Fibroblast of lung (primary cell): Measurements from ENCODE around the gene HIRIP3. TPM values are rescaled to one million over a fixed set of nuclear protein-coding genes. Genes with fewer than 3 reads are reported as not detected.

ENCODE experiments used
- DNase-seq, 2 donors: peaks; one replicate each; pipeline versions ENCODE4 v3.0.0 to v3.0.0-alpha.2; 2010; ENCODE audit warnings: low read depth in 2 of 2
- H2AFZ ChIP-seq: 2 replicates; pipeline ENCODE4 v1.5.1; 2012; ENCODE audit warnings: low read length, control low read depth, inconsistent platforms
- H3K27ac ChIP-seq: 2 replicates; pipeline ENCODE4 v1.5.1; 2011; ENCODE audit warnings: low read length, control low read depth; ENCODE audit not compliant: insufficient read depth
- H3K27me3 ChIP-seq: 2 replicates; pipeline ENCODE4 v1.5.1; 2011; ENCODE audit warnings: mild to moderate bottlenecking, low read length; ENCODE audit not compliant: control insufficient read depth, insufficient read depth
- H3K36me3 ChIP-seq: 2 replicates; pipeline ENCODE4 v1.5.1; 2011; ENCODE audit warnings: low read length; ENCODE audit not compliant: control insufficient read depth, insufficient read depth
- H3K4me1 ChIP-seq: 2 replicates; pipeline ENCODE4 v1.5.1; 2011; ENCODE audit warnings: low read length; ENCODE audit not compliant: control insufficient read depth, insufficient read depth; ENCODE audit errors: extremely low read depth
- H3K4me2 ChIP-seq: 2 replicates; pipeline ENCODE4 v1.5.1; 2011; ENCODE audit warnings: low read length, control low read depth; ENCODE audit not compliant: insufficient read depth; ENCODE audit errors: extremely low read depth
- H3K4me3 ChIP-seq, 4 experiments: fragments of 200-600 bp in 1 of 4; sonication (generic) in 1 of 4; replicated peaks in 1 of 4; 2 replicates each; pipeline ENCODE4 v1.5.1; 2011 to 2016; ENCODE audit warnings: low read length in 4 of 4, low read depth in 3 of 4, mild to moderate bottlenecking in 3 of 4, control low read depth in 2 of 4, inconsistent platforms in 1 of 4, mixed read lengths in 1 of 4; ENCODE audit not compliant: insufficient read depth in 1 of 4; ENCODE audit errors: control extremely low read depth in 1 of 4
- H3K79me2 ChIP-seq: 2 replicates; pipeline ENCODE4 v1.5.1; 2012; ENCODE audit warnings: mild to moderate bottlenecking, low read length, inconsistent platforms; ENCODE audit not compliant: control insufficient read depth, insufficient read depth
- H3K9ac ChIP-seq: 2 replicates; pipeline ENCODE4 v1.5.1; 2011; ENCODE audit warnings: mild to moderate bottlenecking, low read length, control low read depth; ENCODE audit not compliant: insufficient read depth
- H3K9me3 ChIP-seq: 2 replicates; pipeline ENCODE4 v1.5.1; 2012; ENCODE audit warnings: low read depth, low read length; ENCODE audit not compliant: control insufficient read depth, insufficient read depth
- H4K20me1 ChIP-seq: 2 replicates; pipeline ENCODE4 v1.5.1; 2011; ENCODE audit warnings: low read length; ENCODE audit not compliant: control insufficient read depth, insufficient read depth; ENCODE audit errors: extremely low read depth
- EZH2 ChIP-seq: IDR thresholded peaks from 2 replicates; pipeline ENCODE4 v1.5.1; 2012; ENCODE audit warnings: low read length, control low read depth, mild to moderate bottlenecking; ENCODE audit errors: missing control alignments
- polyA plus RNA-seq, 2 donors: library from polyadenylated mRNA; depleted of rRNA in 1 of 2; stranded (reverse) in 1 of 2; unstranded in 1 of 2; fragments of >200 nt; gene quantifications; 2 replicates each; pipeline ENCODE4 v1.2.1, GENCODE V29; 2011 to 2012; ENCODE audit warnings: missing spikeins in 1 of 2
- total RNA-seq: library from RNA; depleted of rRNA; stranded (reverse); fragments of >200 nt; gene quantifications from 2 replicates; pipeline ENCODE4 v1.2.1, GENCODE V29; 2014
- TF ChIP-seq, protein P1 (sequence below), 2 donors: IDR thresholded peaks in 1 of 2; conservative IDR thresholded peaks in 1 of 2; 1 replicate in 1 of 2; 2 replicates in 1 of 2; pipeline ENCODE4 v1.5.1; 2011 to 2012; ENCODE audit warnings: low read length in 2 of 2, control low read depth in 1 of 2, inconsistent platforms in 1 of 2, low read depth in 1 of 2, mild to moderate bottlenecking in 1 of 2

Gene HIRIP3
- total and polyA plus RNA-seq, 2 donors (not counting 1 experiment from before 2014, with no cell fraction given) = 3.0 to 7.9 TPM

GRCh38 chr16:29987371-29988085 is 7.9 kb downstream of the HIRIP3 start:
- Histone ChIP-seq H3K79me2 (no peaks in the 10 kb centered on the region), H3K4me1 (no peaks in the 10 kb centered on the region), H3K27me3 (no peaks in the 10 kb centered on the region), H4K20me1 (no peaks in the 10 kb centered on the region), H2AFZ (no peak overlapping the region), H3K36me3 (peaks cover 38% of the 10 kb centered on the region), H3K9ac (no peak overlapping the region), H3K4me3 (no peak overlapping the region), H3K9me3 (no peaks in the 10 kb centered on the region), H3K27ac (no peak overlapping the region), H3K4me2 (no peak overlapping the region)
- DNase-seq = no peak
- TF ChIP-seq, protein P1, sequence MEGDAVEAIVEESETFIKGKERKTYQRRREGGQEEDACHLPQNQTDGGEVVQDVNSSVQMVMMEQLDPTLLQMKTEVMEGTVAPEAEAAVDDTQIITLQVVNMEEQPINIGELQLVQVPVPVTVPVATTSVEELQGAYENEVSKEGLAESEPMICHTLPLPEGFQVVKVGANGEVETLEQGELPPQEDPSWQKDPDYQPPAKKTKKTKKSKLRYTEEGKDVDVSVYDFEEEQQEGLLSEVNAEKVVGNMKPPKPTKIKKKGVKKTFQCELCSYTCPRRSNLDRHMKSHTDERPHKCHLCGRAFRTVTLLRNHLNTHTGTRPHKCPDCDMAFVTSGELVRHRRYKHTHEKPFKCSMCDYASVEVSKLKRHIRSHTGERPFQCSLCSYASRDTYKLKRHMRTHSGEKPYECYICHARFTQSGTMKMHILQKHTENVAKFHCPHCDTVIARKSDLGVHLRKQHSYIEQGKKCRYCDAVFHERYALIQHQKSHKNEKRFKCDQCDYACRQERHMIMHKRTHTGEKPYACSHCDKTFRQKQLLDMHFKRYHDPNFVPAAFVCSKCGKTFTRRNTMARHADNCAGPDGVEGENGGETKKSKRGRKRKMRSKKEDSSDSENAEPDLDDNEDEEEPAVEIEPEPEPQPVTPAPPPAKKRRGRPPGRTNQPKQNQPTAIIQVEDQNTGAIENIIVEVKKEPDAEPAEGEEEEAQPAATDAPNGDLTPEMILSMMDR (conservative IDR thresholded peaks at IDR 0.05 in 1 of 2, IDR thresholded peaks at IDR 0.05 in 1 of 2; ENCODE audit: low read depth in 1 of 2, low read length in 2 of 2) = no peak
- TF ChIP-seq EZH2 = no peak

GRCh38 chr16:29986931-29987330 is 8.5 kb downstream of the HIRIP3 start:
- Histone ChIP-seq H3K9me3 (no peaks in the 10 kb centered on the region), H4K20me1 (no peaks in the 10 kb centered on the region), H3K9ac (no peak overlapping the region), H3K4me3 (no peak overlapping the region), H3K4me1 (no peaks in the 10 kb centered on the region), H3K4me2 (no peak overlapping the region), H3K79me2 (no peaks in the 10 kb centered on the region), H3K27me3 (no peaks in the 10 kb centered on the region), H2AFZ (no peak overlapping the region), H3K27ac (no peak overlapping the region), H3K36me3 (peaks cover 36% of the 10 kb centered on the region)
- no peak for DNase-seq
- TF ChIP-seq EZH2 = no peak
- TF ChIP-seq, protein P1 (conservative IDR thresholded peaks at IDR 0.05 in 1 of 2, IDR thresholded peaks at IDR 0.05 in 1 of 2; ENCODE audit: low read depth in 1 of 2, low read length in 2 of 2) = no peak

DNA sequence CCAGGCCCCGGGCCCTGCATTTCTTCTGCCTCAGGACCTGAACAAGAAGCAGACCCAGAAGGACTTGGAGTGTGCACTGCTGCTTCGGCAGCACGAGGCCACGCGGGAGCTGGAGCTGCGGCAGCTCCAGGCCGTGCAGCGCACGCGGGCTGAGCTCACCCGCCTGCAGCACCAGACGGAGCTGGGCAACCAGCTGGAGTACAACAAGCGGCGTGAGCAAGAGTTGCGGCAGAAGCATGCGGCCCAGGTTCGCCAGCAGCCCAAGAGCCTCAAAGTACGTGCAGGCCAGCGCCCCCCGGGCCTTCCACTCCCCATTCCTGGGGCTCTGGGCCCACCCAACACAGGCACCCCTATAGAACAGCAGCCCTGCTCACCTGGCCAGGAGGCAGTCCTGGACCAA is 9.2 kb downstream of the HIRIP3 start:
- Histone ChIP-seq H3K4me2 (no peak overlapping the region), H3K9me3 (no peaks in the 10 kb centered on the region), H3K4me3 (no peak overlapping the region), H3K27ac (no peak overlapping the region), H4K20me1 (no peaks in the 10 kb centered on the region), H3K36me3 (peaks cover 42% of the 10 kb centered on the region), H2AFZ (no peak overlapping the region), H3K4me1 (no peaks in the 10 kb centered on the region), H3K9ac (no peak overlapping the region), H3K27me3 (no peaks in the 10 kb centered on the region), H3K79me2 (no peaks in the 10 kb centered on the region)
- DNase-seq = no peak
- TF ChIP-seq EZH2 = no peak
- TF ChIP-seq, protein P1 (conservative IDR thresholded peaks at IDR 0.05 in 1 of 2, IDR thresholded peaks at IDR 0.05 in 1 of 2; ENCODE audit: low read depth in 1 of 2, low read length in 2 of 2) = no peak
